Measurements from ENCODE around the gene BTBD17. TPM values are rescaled to one million over a fixed set of nuclear protein-coding genes. Genes with fewer than 3 reads are reported as not detected.

The BTBD17 gene
- total and polyA plus RNA-seq, 4 donors: not detected

DNA sequence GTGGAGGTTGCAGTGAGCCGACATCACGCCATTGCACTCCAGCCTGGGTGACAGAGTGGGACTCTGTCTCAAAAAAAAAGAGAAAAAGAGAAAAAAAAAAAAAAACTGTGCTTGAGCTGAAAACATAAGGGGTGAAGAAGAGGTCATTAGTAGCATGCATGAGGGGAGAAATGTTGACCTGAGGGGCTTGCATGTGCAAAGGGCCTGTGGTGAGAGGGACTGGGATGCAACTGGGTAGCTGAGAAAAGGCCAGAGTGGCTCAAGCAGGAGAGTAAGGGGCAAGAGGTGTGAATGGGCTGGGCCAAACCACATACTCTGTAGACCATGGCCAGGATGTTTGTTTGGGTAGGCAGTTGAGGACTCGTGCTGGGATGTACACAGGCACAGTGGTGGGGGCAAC is 32.3 kb downstream of the BTBD17 start:
- Histone ChIP-seq H3K4me3 (ENCODE audit: low read length in 2 of 2) (no peak overlapping the region), H3K36me3 (ENCODE audit: control insufficient read depth in 1 of 2, insufficient read depth in 2 of 2, low read length in 1 of 2) (no peaks in the 10 kb centered on the region), H3K4me1 (ENCODE audit: control insufficient read depth in 1 of 2, insufficient read depth in 2 of 2, low read length in 2 of 2) (no peaks in the 10 kb centered on the region), H3K27ac (ENCODE audit: low read depth in 1 of 2, low read length in 2 of 2) (no peak overlapping the region), H3K9me3 (ENCODE audit: control insufficient read depth, low read length) (peaks cover 2% of the 10 kb centered on the region), H3K27me3 (ENCODE audit: control insufficient read depth in 1 of 2, insufficient read depth in 2 of 2, low read length in 1 of 2) (no peaks in the 10 kb centered on the region)
- DNase-seq (no peak), ATAC-seq (ENCODE audit: low FRiP score) (no peak)
- WGBS, 2 donors: 86 to 88% methylated on average over 3 of the region's 3 CpGs
- intact Hi-C loops (cut with DNase I): no loop called here

DNA sequence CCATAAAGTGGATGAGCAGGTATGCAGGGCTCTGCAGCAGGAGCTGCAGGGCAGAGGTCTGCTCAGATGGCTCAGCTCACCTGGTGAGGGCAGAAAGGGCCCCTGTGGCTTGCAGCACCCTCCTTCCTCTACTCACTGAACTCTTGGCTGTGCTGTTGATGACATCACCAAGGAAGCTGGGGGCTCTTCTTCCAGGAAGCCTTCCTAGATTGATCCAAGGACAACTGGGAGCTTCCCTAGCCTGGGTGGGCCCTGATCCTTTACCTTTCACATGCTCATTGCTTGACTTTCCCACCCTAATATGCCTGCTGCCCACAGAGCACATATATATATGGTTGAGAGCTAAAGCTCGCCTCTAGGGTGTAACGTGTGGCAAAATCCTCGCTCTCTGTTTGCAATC is 33.2 kb downstream of the BTBD17 start:
- Histone ChIP-seq H3K27me3 (ENCODE audit: control insufficient read depth in 1 of 2, insufficient read depth in 2 of 2, low read length in 1 of 2) (no peaks in the 10 kb centered on the region), H3K27ac (ENCODE audit: low read depth in 1 of 2, low read length in 2 of 2) (no peak overlapping the region), H3K4me1 (ENCODE audit: control insufficient read depth in 1 of 2, insufficient read depth in 2 of 2, low read length in 2 of 2) (no peaks in the 10 kb centered on the region), H3K9me3 (ENCODE audit: control insufficient read depth, low read length) (no peaks in the 10 kb centered on the region), H3K4me3 (ENCODE audit: low read length in 2 of 2) (no peak overlapping the region), H3K36me3 (ENCODE audit: control insufficient read depth in 1 of 2, insufficient read depth in 2 of 2, low read length in 1 of 2) (no peaks in the 10 kb centered on the region)
- DNase-seq (no peak), ATAC-seq (ENCODE audit: low FRiP score) (no peak)
- 92% methylated on average over 3 of the region's 3 CpGs for WGBS, 2 donors
- intact Hi-C loops (cut with DNase I): no loop called here

DNA sequence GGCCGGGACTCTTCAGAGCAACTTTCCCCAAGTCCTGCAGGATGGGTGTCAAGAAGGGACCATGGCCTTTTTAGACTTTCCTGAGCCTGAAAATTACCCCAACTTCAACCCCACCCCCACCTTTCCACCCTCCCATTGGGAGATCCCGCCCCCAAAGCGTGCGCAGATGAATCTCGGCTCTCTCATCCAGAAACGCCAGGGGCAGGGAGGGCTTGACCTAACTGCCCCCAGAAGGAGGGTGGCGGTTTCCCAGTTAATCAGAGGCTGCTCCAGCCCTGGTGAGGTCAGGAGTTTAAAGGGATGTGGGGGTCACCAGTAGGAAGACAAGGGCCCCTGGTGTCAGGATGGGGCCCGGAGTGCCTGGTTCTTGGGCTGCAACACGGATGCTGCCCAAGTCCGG is 35.2 kb downstream of the BTBD17 start:
- ATAC-seq (ENCODE audit: low FRiP score): no peak
- no peaks in the 10 kb centered on the region for H3K9me3 ChIP-seq (ENCODE audit: control insufficient read depth, low read length)
- no peak overlapping the region for H3K4me3 ChIP-seq (ENCODE audit: low read length in 2 of 2)
- peaks cover 0 to 1% of the 10 kb centered on the region in 2 donors for H3K27me3 ChIP-seq (ENCODE audit: control insufficient read depth in 1 of 2, insufficient read depth in 2 of 2, low read length in 1 of 2)
- 20 to 31% methylated on average over 10 of the region's 10 CpGs for WGBS, 2 donors
- intact Hi-C loops (cut with DNase I): no loop called here
- no peak overlapping the region for H3K27ac ChIP-seq (ENCODE audit: low read depth in 1 of 2, low read length in 2 of 2)
- H3K36me3 ChIP-seq (ENCODE audit: control insufficient read depth in 1 of 2, insufficient read depth in 2 of 2, low read length in 1 of 2): no peaks in the 10 kb centered on the region
- no peak for DNase-seq
- H3K4me1 ChIP-seq (ENCODE audit: control insufficient read depth in 1 of 2, insufficient read depth in 2 of 2, low read length in 2 of 2): no peaks in the 10 kb centered on the region

DNA sequence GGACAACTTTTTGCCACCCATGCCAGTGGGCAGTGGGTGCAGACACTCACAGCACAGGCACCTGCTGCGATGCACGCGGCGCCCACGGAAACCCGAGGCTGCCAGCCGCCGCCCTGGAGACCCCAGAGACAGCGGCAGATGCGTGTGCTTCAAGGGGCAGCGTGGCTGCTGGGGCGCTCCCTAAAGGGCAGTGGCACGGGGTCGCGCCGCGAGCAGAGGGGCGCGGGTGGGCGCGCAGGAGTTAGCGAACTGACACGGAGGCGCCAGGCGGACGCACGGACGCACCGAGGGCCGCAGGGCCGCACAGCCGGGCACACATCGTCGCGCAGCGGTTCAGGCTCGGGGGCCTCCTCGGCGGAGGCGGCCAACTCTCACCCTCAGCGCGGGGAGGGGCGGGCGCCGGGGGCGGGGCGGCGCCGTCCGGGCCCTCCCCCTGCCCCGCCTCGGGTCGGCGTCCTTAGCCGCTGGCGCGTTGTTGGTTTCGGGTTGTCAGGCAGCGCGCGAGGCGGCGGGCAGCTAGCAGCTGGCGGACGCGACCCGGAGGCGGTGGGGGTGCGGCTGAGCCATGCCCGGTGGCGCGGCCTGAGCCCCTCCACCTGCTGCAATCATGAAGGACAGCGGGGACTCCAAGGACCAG is 35.8 kb downstream of the BTBD17 start, which contains the start of gene KIF19:
TSS of gene KIF19 (plus strand) at position 484 of the 637 bp plus-strand sequence. CDS start at position 608, 124 bp downstream.
- Histone ChIP-seq H3K36me3 (ENCODE audit: control insufficient read depth in 1 of 2, insufficient read depth in 2 of 2, low read length in 1 of 2) (no peaks in the 10 kb centered on the region), H3K27me3 (ENCODE audit: control insufficient read depth in 1 of 2, insufficient read depth in 2 of 2, low read length in 1 of 2) (peaks cover 0 to 1% of the 10 kb centered on the region in 2 donors), H3K9me3 (ENCODE audit: control insufficient read depth, low read length) (no peaks in the 10 kb centered on the region), H3K4me3 (ENCODE audit: low read length in 2 of 2) (no peak within 1 kb of the TSS), H3K4me1 (ENCODE audit: control insufficient read depth in 1 of 2, insufficient read depth in 2 of 2, low read length in 2 of 2) (no peaks in the 10 kb centered on the region), H3K27ac (ENCODE audit: low read depth in 1 of 2, low read length in 2 of 2) (no peak within 1 kb of the TSS)
- ATAC-seq (ENCODE audit: low FRiP score): peak; percentile 45
- DNase-seq: peak in 1 of 2 donors; percentile 79
- 3% methylated on average over 50 to 73 of the region's 73 CpGs for WGBS, 2 donors
- intact Hi-C loops (cut with DNase I): no loop called here

DNA sequence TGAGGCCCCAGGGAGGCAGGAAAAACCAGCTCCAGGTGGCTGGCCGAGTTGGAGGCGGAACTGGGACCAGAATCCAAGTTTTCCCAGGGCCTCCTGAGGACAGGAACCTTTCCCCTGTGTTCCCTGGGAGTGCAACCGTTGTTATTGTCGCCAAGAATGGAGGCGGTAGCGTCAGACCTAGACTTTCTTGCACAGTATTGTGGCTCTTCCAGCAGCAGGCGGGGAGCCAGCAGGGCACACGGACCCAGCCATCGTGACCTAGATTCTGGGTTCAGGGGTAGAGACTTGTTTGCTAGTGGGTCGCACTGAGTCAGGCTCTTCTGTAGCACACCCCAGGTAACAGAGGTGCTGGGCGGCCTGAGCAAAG is 36.3 kb downstream of the BTBD17 start:
- H3K27ac ChIP-seq (ENCODE audit: low read depth in 1 of 2, low read length in 2 of 2): no peak overlapping the region
- peaks cover 0 to 1% of the 10 kb centered on the region in 2 donors for H3K27me3 ChIP-seq (ENCODE audit: control insufficient read depth in 1 of 2, insufficient read depth in 2 of 2, low read length in 1 of 2)
- no peaks in the 10 kb centered on the region for H3K4me1 ChIP-seq (ENCODE audit: control insufficient read depth in 1 of 2, insufficient read depth in 2 of 2, low read length in 2 of 2)
- intact Hi-C loops (cut with DNase I): no loop called here
- ATAC-seq (ENCODE audit: low FRiP score): no peak
- 18 to 19% methylated on average over 11 of the region's 11 CpGs for whole genome bisulfite sequencing, 2 donors
- no peaks in the 10 kb centered on the region for H3K36me3 ChIP-seq (ENCODE audit: control insufficient read depth in 1 of 2, insufficient read depth in 2 of 2, low read length in 1 of 2)
- no peak overlapping the region for H3K4me3 ChIP-seq (ENCODE audit: low read length in 2 of 2)
- no peak for DNase-seq
- no peaks in the 10 kb centered on the region for H3K9me3 ChIP-seq (ENCODE audit: control insufficient read depth, low read length)

DNA sequence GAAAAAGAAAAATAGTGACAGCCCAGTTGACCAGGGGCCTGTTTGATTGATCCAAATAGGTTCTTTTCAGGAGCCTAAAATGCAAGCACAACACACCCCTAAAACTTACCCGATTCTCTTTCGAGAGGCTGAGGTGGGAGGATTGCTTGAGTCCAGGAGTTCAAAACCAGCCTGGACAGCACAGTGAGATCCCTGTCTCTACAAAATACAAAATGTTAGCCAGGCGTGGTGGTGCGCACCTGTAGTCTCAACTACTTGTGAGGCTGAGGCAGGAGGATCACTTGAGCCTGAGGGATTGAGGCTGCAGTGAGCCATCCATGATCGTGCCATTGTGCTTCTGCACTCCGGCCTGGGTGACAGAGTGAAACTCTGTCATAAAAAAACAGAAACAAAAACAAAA is 37.1 kb downstream of the BTBD17 start:
- intact Hi-C loops (cut with DNase I): no loop called here
- no peak for DNase-seq
- Histone ChIP-seq H3K9me3 (ENCODE audit: control insufficient read depth, low read length) (no peaks in the 10 kb centered on the region), H3K27ac (ENCODE audit: low read depth in 1 of 2, low read length in 2 of 2) (no peak overlapping the region), H3K36me3 (ENCODE audit: control insufficient read depth in 1 of 2, insufficient read depth in 2 of 2, low read length in 1 of 2) (no peaks in the 10 kb centered on the region), H3K4me3 (ENCODE audit: low read length in 2 of 2) (no peak overlapping the region), H3K27me3 (ENCODE audit: control insufficient read depth in 1 of 2, insufficient read depth in 2 of 2, low read length in 1 of 2) (peaks cover 0 to 1% of the 10 kb centered on the region in 2 donors), H3K4me1 (ENCODE audit: control insufficient read depth in 1 of 2, insufficient read depth in 2 of 2, low read length in 2 of 2) (no peaks in the 10 kb centered on the region)
- 89 to 97% methylated on average over 6 of the region's 6 CpGs for WGBS, 2 donors
- no peak for ATAC-seq (ENCODE audit: low FRiP score)

DNA sequence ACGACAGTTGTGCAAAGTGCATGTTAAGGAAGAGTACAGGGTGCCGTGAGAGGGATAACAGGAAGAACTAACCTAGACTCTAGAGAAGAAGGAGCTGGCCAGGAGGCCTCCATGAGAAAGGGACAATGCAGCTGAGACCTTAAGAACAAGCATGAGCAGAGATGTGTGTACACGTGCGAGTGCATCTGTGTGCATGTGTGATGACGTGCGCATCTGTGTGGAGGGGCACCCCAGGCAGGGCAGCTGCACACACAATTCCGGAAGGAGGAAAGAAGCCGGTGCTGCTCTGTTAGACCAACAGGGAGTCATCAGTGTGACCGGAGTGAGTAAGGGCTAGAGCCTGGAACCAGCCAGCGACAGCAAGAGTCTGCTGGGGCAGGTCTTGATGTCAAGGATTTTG is 43.3 kb downstream of the BTBD17 start:
- ATAC-seq (ENCODE audit: low FRiP score) (no peak), DNase-seq (no peak)
- H3K27ac ChIP-seq (ENCODE audit: low read depth in 1 of 2, low read length in 2 of 2): no peak overlapping the region
- H3K4me3 ChIP-seq (ENCODE audit: low read length in 2 of 2): no peak overlapping the region
- no peaks in the 10 kb centered on the region for H3K36me3 ChIP-seq (ENCODE audit: control insufficient read depth in 1 of 2, insufficient read depth in 2 of 2, low read length in 1 of 2)
- H3K4me1 ChIP-seq (ENCODE audit: control insufficient read depth in 1 of 2, insufficient read depth in 2 of 2, low read length in 2 of 2): no peaks in the 10 kb centered on the region
- peaks cover 0 to 1% of the 10 kb centered on the region in 2 donors for H3K27me3 ChIP-seq (ENCODE audit: control insufficient read depth in 1 of 2, insufficient read depth in 2 of 2, low read length in 1 of 2)
- intact Hi-C loops (cut with DNase I): no loop called here
- 89 to 90% methylated on average over 10 of the region's 10 CpGs for WGBS, 2 donors
- H3K9me3 ChIP-seq (ENCODE audit: control insufficient read depth, low read length): no peaks in the 10 kb centered on the region

DNA sequence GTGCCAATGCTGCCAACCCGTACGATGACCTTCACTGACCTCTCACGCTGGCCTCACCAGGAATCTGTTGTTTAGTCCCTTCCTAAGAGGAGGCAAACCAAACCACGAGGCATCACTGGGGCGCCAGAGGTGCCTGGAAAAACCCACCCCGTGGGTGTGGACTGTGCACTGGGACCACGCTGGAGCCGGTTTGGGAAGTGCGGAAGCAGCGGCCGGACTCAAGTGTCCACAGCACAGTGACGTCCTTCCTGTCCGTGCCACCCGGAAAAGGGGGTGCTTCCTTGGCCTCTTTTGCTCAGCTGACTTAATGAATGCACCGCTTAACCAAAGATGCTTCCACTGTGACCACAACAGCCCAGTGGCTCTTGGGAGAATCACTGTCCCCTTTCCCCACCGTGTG is 44.6 kb downstream of the BTBD17 start:
- ATAC-seq (ENCODE audit: low FRiP score) (no peak), DNase-seq (no peak)

DNA sequence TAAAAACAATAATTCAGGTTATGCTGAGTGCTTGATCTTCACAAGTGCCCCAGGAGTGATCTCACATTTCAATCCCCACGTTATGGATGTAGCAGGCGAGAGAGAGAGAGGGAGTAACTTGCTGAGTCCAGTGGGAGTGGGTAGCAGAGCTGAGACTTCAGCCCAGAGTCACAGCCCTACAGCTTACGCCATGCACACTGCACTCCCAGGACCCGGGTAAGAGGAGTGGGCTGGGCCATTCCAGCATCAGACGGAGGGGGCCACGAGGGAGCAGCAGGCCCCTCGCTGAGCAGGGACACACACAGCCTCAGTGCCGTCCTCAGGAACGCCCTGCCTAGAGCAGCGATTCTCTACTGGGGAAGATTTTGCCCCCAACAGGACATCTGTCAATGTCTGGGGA is 45.4 kb downstream of the BTBD17 start:
- no peaks in the 10 kb centered on the region for H3K36me3 ChIP-seq (ENCODE audit: control insufficient read depth in 1 of 2, insufficient read depth in 2 of 2, low read length in 1 of 2)
- ATAC-seq (ENCODE audit: low FRiP score): no peak
- H3K9me3 ChIP-seq (ENCODE audit: control insufficient read depth, low read length): no peaks in the 10 kb centered on the region

More for the DNA sequence above, 44.6 kb downstream of the BTBD17 start:
- Histone ChIP-seq H3K36me3 (ENCODE audit: control insufficient read depth in 1 of 2, insufficient read depth in 2 of 2, low read length in 1 of 2) (no peaks in the 10 kb centered on the region), H3K27me3 (ENCODE audit: control insufficient read depth in 1 of 2, insufficient read depth in 2 of 2, low read length in 1 of 2) (peaks cover 0 to 1% of the 10 kb centered on the region in 2 donors), H3K9me3 (ENCODE audit: control insufficient read depth, low read length) (no peaks in the 10 kb centered on the region), H3K27ac (ENCODE audit: low read depth in 1 of 2, low read length in 2 of 2) (no peak overlapping the region), H3K4me1 (ENCODE audit: control insufficient read depth in 1 of 2, insufficient read depth in 2 of 2, low read length in 2 of 2) (no peaks in the 10 kb centered on the region), H3K4me3 (ENCODE audit: low read length in 2 of 2) (no peak overlapping the region)
- intact Hi-C loops (cut with DNase I): no loop called here
- WGBS, 2 donors: 70 to 76% methylated on average over 16 of the region's 16 CpGs

More for the DNA sequence above, 45.4 kb downstream of the BTBD17 start:
- Histone ChIP-seq H3K27me3 (ENCODE audit: control insufficient read depth in 1 of 2, insufficient read depth in 2 of 2, low read length in 1 of 2) (no peaks in the 10 kb centered on the region), H3K27ac (ENCODE audit: low read depth in 1 of 2, low read length in 2 of 2) (no peak overlapping the region), H3K4me3 (ENCODE audit: low read length in 2 of 2) (no peak overlapping the region), H3K4me1 (ENCODE audit: control insufficient read depth in 1 of 2, insufficient read depth in 2 of 2, low read length in 2 of 2) (no peaks in the 10 kb centered on the region)
- intact Hi-C loops (cut with DNase I): no loop called here
- DNase-seq: no peak
- 31 to 41% methylated on average over 10 of the region's 10 CpGs for WGBS, 2 donors
